Fibroblast of lung (primary cell): ENCODE results near the gene OXER1.
A peak's percentile ranks its signal among the peaks of the same experiment; 100 is the strongest.

ENCODE experiments used
- CTCF ChIP-seq, 2 donors: IDR thresholded peaks in 1 of 2; conservative IDR thresholded peaks in 1 of 2; 1 replicate in 1 of 2; 2 replicates in 1 of 2; pipeline ENCODE4 v1.5.1; 2011 to 2012; ENCODE audit warnings: low read length in 2 of 2, control low read depth in 1 of 2, inconsistent platforms in 1 of 2, low read depth in 1 of 2, mild to moderate bottlenecking in 1 of 2
- EZH2 ChIP-seq: IDR thresholded peaks from 2 replicates; pipeline ENCODE4 v1.5.1; 2012; ENCODE audit warnings: low read length, control low read depth, mild to moderate bottlenecking; ENCODE audit errors: missing control alignments

- TF ChIP-seq EZH2 = no peak
- TF ChIP-seq CTCF (conservative IDR thresholded peaks at IDR 0.05 in 1 of 2, IDR thresholded peaks at IDR 0.05 in 1 of 2; ENCODE audit: low read depth in 1 of 2, low read length in 2 of 2) = peak; percentile 46 to 60
Measured at GRCh38 chr2:42812899-42813479, 49.1 kb upstream of the OXER1 start.
